Measurements from ENCODE around the gene ANKRD27.
A peak's percentile ranks its signal among the peaks of the same experiment; 100 is the strongest.

ANKRD27 gene

GRCh38 chr19:32675720-32676185 lies 773 bp upstream of the ANKRD27 start, which contains the start of gene RGS9BP (continued):
- TF ChIP-seq ZNF140 (tag by site-specific recombination; IDR thresholded peaks at IDR 0.05) (no peak), CTCF (tag by site-specific recombination; IDR thresholded peaks at IDR 0.05) (no peak), ZNF214 (tag by site-specific recombination; IDR thresholded peaks at IDR 0.05; ENCODE audit: borderline replicate concordance) (no peak), ZNF785 (tag by site-specific recombination; IDR thresholded peaks at IDR 0.05) (no peak; the same call in 1 of the 2 replicates), ZNF600 (tag by site-specific recombination; IDR thresholded peaks at IDR 0.05) (peak; percentile 93), ZNF133 (tag by site-specific recombination; IDR thresholded peaks at IDR 0.05) (peak; percentile 9; the same call in 1 of the 2 replicates), ZFP37 (tag by site-specific recombination; IDR thresholded peaks at IDR 0.05) (no peak), ZNF510 (tag by site-specific recombination; IDR thresholded peaks at IDR 0.05; ENCODE audit: insufficient replicate concordance) (no peak), ZNF837 (tag by site-specific recombination; IDR thresholded peaks at IDR 0.05) (no peak), ZNF24 (tag by site-specific recombination; IDR thresholded peaks at IDR 0.05) (0 out of 2 replicates have a peak, but pooled peaks have one; percentile 3), ZNF202 (tag by site-specific recombination; IDR thresholded peaks at IDR 0.05; ENCODE audit: borderline replicate concordance) (no peak), TCF7L2 (IDR thresholded peaks at IDR 0.05; ENCODE audit: borderline replicate concordance, low read depth, low read length) (no peak), ZBTB7A (tag by site-specific recombination; IDR thresholded peaks at IDR 0.05; ENCODE audit: low read depth) (no peak), ZNF324 (tag by site-specific recombination; IDR thresholded peaks at IDR 0.05) (no peak), ZNF112 (tag by site-specific recombination; IDR thresholded peaks at IDR 0.05) (no peak), ZNF660 (tag by site-specific recombination; IDR thresholded peaks at IDR 0.05) (no peak), MEIS1 (CRISPR knock-in tag; IDR thresholded peaks at IDR 0.05; ENCODE audit: borderline replicate concordance) (no peak), PBX3 (CRISPR knock-in tag; IDR thresholded peaks at IDR 0.05) (peak; percentile 33; the same call in 1 of the 2 replicates), ZNF488 (tag by site-specific recombination; IDR thresholded peaks at IDR 0.05) (no peak), ZNF580 (tag by site-specific recombination; IDR thresholded peaks at IDR 0.05) (no peak), ZNF19 (tag by site-specific recombination; IDR thresholded peaks at IDR 0.05; ENCODE audit: low read depth) (no peak), PRDM10 (tag by site-specific recombination; IDR thresholded peaks at IDR 0.05) (peak; percentile 73), IKZF3 (tag by site-specific recombination; IDR thresholded peaks at IDR 0.05) (peak; percentile 86), SP7 (tag by site-specific recombination; IDR thresholded peaks at IDR 0.05) (peak; percentile 64; the same call in 1 of the 2 replicates), BCL11B (tag by site-specific recombination; IDR thresholded peaks at IDR 0.05; ENCODE audit: low read depth) (peak; percentile 76; the same call in 1 of the 2 replicates), ZNF221 (tag by site-specific recombination; IDR thresholded peaks at IDR 0.05; ENCODE audit: borderline replicate concordance) (no peak), ZNF155 (tag by site-specific recombination; IDR thresholded peaks at IDR 0.05) (no peak), ZSCAN4 (tag by site-specific recombination; IDR thresholded peaks at IDR 0.05) (no peak), GLI2 (tag by site-specific recombination; IDR thresholded peaks at IDR 0.05; ENCODE audit: borderline replicate concordance, low read depth) (no peak), ZNF639 (tag by site-specific recombination; IDR thresholded peaks at IDR 0.05) (no peak), ZNF426 (tag by site-specific recombination; IDR thresholded peaks at IDR 0.05) (no peak)

Data from HEK293 (cell line).